HEK293 (cell line): ENCODE results near the gene SCGB3A1.

Experiments used
- CTCF ChIA-PET: fragments of 350-600 bp; formaldehyde crosslinking; extraction: SDS; loops from one replicate; lab custom pipeline; 2021; ENCODE audit warnings: antibody characterized with exemption; lab: Yijun Ruan, JAX
- POLR2A ChIA-PET: fragments of 300-600 bp; formaldehyde crosslinking; extraction: SDS; loops from one replicate; lab custom pipeline; 2020; ENCODE audit warnings: antibody characterized with exemption, inconsistent platforms; lab: Yijun Ruan, JAX
- H3K27ac ChIP-seq: fragments of 200-500 bp; sonication (Bioruptor generic); 2 replicates; pipeline ENCODE4 v1.5.1; 2014; ENCODE audit warnings: low read depth, low read length, control low read depth, inconsistent platforms; ENCODE audit errors: extremely low read depth
- H3K36me3 ChIP-seq, 2 experiments: fragments of 200-500 bp in 1 of 2; sonication (Bioruptor generic) in 1 of 2; 1 replicate in 1 of 2; 2 replicates in 1 of 2; pipeline ENCODE4 v1.5.1; 2014 to 2017; ENCODE audit warnings: inconsistent platforms in 2 of 2, low read length in 2 of 2; ENCODE audit not compliant: control insufficient read depth in 2 of 2, insufficient read depth in 1 of 2
- H3K4me1 ChIP-seq: fragments of 200-500 bp; sonication (Bioruptor generic); 2 replicates; pipeline ENCODE4 v1.5.1; 2014; ENCODE audit warnings: mild to moderate bottlenecking, low read length, inconsistent platforms; ENCODE audit not compliant: control insufficient read depth, insufficient read depth
- H3K4me3 ChIP-seq: 2 replicates; pipeline ENCODE4 v1.5.1; 2011; ENCODE audit warnings: low read depth, mild to moderate bottlenecking, control low read depth, low read length, moderate library complexity
- H3K9me3 ChIP-seq: fragments of 200-500 bp; sonication (Bioruptor generic); 2 replicates; pipeline ENCODE4 v1.5.1; 2014; ENCODE audit warnings: low read depth, low read length, inconsistent platforms; ENCODE audit not compliant: control insufficient read depth, insufficient read depth
- EGR2 ChIP-seq: fragments of 450-650 bp; formaldehyde crosslinking; IDR thresholded peaks from 2 replicates; pipeline ENCODE4 v1.5.1; 2016; ENCODE audit warnings: low read depth, missing biosample characterization, missing genetic modification characterization
- KLF9 ChIP-seq: fragments of 450-650 bp; formaldehyde crosslinking; IDR thresholded peaks from 2 replicates; pipeline ENCODE4 v1.5.1; 2016; ENCODE audit warnings: missing biosample characterization, missing genetic modification characterization, low read depth
- MEIS1 ChIP-seq: sonication (generic); formaldehyde crosslinking; IDR thresholded peaks from 2 replicates; pipeline ENCODE4 v1.8.1; 2022; ENCODE audit warnings: missing genetic modification reagents, mild to moderate bottlenecking, borderline replicate concordance
- PBX3 ChIP-seq: sonication (generic); formaldehyde crosslinking; IDR thresholded peaks from 2 replicates; pipeline ENCODE4 v1.8.1; 2022; ENCODE audit warnings: mild to moderate bottlenecking, moderate library complexity, missing genetic modification reagents
- SP7 ChIP-seq: fragments of 450-650 bp; formaldehyde crosslinking; IDR thresholded peaks from 2 replicates; pipeline ENCODE4 v1.5.1; 2016; ENCODE audit warnings: missing biosample characterization, missing genetic modification characterization
- ZBTB11 ChIP-seq: fragments of 450-650 bp; formaldehyde crosslinking; conservative IDR thresholded peaks from 2 replicates; pipeline ENCODE4 v1.5.1; 2016; ENCODE audit warnings: low read depth, missing biosample characterization, missing genetic modification characterization
- ZBTB44 ChIP-seq: fragments of 450-650 bp; IDR thresholded peaks from 2 replicates; pipeline ENCODE4 v1.5.1; 2018; ENCODE audit warnings: missing biosample characterization, mild to moderate bottlenecking, missing genetic modification characterization
- ZNF10 ChIP-seq: fragments of 450-650 bp; formaldehyde crosslinking; IDR thresholded peaks from 2 replicates; pipeline ENCODE4 v1.5.1; 2017; ENCODE audit warnings: missing biosample characterization, missing genetic modification characterization
- ZNF184 ChIP-seq: fragments of 450-650 bp; IDR thresholded peaks from 2 replicates; pipeline ENCODE4 v1.5.1; 2018; ENCODE audit warnings: missing biosample characterization, mild to moderate bottlenecking, missing genetic modification characterization
- ZNF2 ChIP-seq: fragments of 450-650 bp; formaldehyde crosslinking; IDR thresholded peaks from 2 replicates; pipeline ENCODE4 v1.5.1; 2016; ENCODE audit warnings: missing biosample characterization, missing genetic modification characterization
- ZNF26 ChIP-seq: fragments of 450-650 bp; formaldehyde crosslinking; IDR thresholded peaks from 2 replicates; pipeline ENCODE4 v1.5.1; 2016; ENCODE audit warnings: missing biosample characterization, missing genetic modification characterization
- ZNF311 ChIP-seq: fragments of 450-650 bp; formaldehyde crosslinking; IDR thresholded peaks from 2 replicates; pipeline ENCODE4 v1.5.1; 2017; ENCODE audit warnings: missing biosample characterization, missing genetic modification characterization, borderline replicate concordance
- ZNF335 ChIP-seq: fragments of 450-650 bp; formaldehyde crosslinking; conservative IDR thresholded peaks from 2 replicates; pipeline ENCODE4 v1.5.1; 2016; ENCODE audit warnings: missing biosample characterization, missing genetic modification characterization
- ZNF350 ChIP-seq: fragments of 450-650 bp; formaldehyde crosslinking; IDR thresholded peaks from 2 replicates; pipeline ENCODE4 v1.5.0; 2017; ENCODE audit warnings: missing biosample characterization, mild to moderate bottlenecking, missing genetic modification characterization
- ZNF354C ChIP-seq: fragments of 450-650 bp; formaldehyde crosslinking; IDR thresholded peaks from 2 replicates; pipeline ENCODE4 v1.5.1; 2016; ENCODE audit warnings: missing biosample characterization, missing genetic modification characterization, low read depth, borderline replicate concordance
- ZNF37A ChIP-seq: fragments of 450-650 bp; IDR thresholded peaks from 2 replicates; pipeline ENCODE4 v1.5.1; 2018; ENCODE audit warnings: missing biosample characterization, missing genetic modification characterization
- ZNF391 ChIP-seq: fragments of 450-650 bp; formaldehyde crosslinking; IDR thresholded peaks from 2 replicates; pipeline ENCODE4 v1.5.1; 2016; ENCODE audit warnings: low read depth, missing biosample characterization, missing genetic modification characterization, borderline replicate concordance
- ZNF600 ChIP-seq: fragments of 450-650 bp; formaldehyde crosslinking; IDR thresholded peaks from 2 replicates; pipeline ENCODE4 v1.5.1; 2016; ENCODE audit warnings: missing biosample characterization, missing genetic modification characterization
- ZNF768 ChIP-seq: fragments of 450-650 bp; formaldehyde crosslinking; IDR thresholded peaks from 2 replicates; pipeline ENCODE4 v1.5.1; 2018; ENCODE audit warnings: missing biosample characterization, mild to moderate bottlenecking, missing genetic modification characterization

SCGB3A1 gene

GRCh38 chr5:180612683-180613082 lies 21.4 kb upstream of the SCGB3A1 start (continued):
- TF ChIP-seq KLF9 (tag by site-specific recombination), result no peak
- no peak for TF ChIP-seq PBX3 (CRISPR knock-in tag)
- TF ChIP-seq ZNF37A (tag by site-specific recombination), result no peak
- no peak for TF ChIP-seq ZNF354C (tag by site-specific recombination)

- no peak for TF ChIP-seq ZNF350
- no peak for TF ChIP-seq SP7
- TF ChIP-seq EGR2 (tag by site-specific recombination), result no peak
- TF ChIP-seq, all 188 proteins: peak for 0
- ChIA-PET POLR2A (interaction anchor here (0.7 kb wide), 1 partner anchor 879 kb away, joined by 6 read pairs; the partner anchor contains the start of gene MAML1), CTCF (no interaction called here)
These were observed 20.0 kb upstream of the SCGB3A1 start for GRCh38 chr5:180611140-180611850.

GRCh38 chr5:180609817-180610550 lies 18.7 kb upstream of the SCGB3A1 start:
- H3K36me3 ChIP-seq, result peaks cover 0 to 25% of the 10 kb centered on the region in 2 experiments; a peak in 2 of 3 replicates
- H3K4me3 ChIP-seq, result no peak overlapping the region
- ChIA-PET CTCF (interaction anchor here (0.6 to 1.5 kb wide), 2 partner anchors 9 to 109 kb away, joined by 3 to 4 read pairs; no protein-coding TSS in a partner anchor), POLR2A (no interaction called here)
- H3K27ac ChIP-seq, result no peak overlapping the region
- no peak for TF ChIP-seq ZBTB11
- TF ChIP-seq ZNF2 (tag by site-specific recombination), result no peak
- peak; percentile 31; the same call in 1 of the 2 replicates for TF ChIP-seq ZNF600 (tag by site-specific recombination)
- no peaks in the 10 kb centered on the region for H3K9me3 ChIP-seq
- H3K4me1 ChIP-seq, result no peaks in the 10 kb centered on the region

More at GRCh38 chr5:180611140-180611850, 20.0 kb upstream of the SCGB3A1 start:
- Histone ChIP-seq H3K4me1 (no peaks in the 10 kb centered on the region), H3K9me3 (no peaks in the 10 kb centered on the region), H3K36me3 (peaks cover 0 to 29% of the 10 kb centered on the region in 2 experiments; a peak in 2 of 3 replicates), H3K27ac (no peak overlapping the region), H3K4me3 (no peak overlapping the region)

- Histone ChIP-seq H3K4me1 (no peaks in the 10 kb centered on the region), H3K4me3 (no peak overlapping the region), H3K9me3 (no peaks in the 10 kb centered on the region), H3K36me3 (peaks cover 0 to 22% of the 10 kb centered on the region in 2 experiments; a peak in 2 of 3 replicates), H3K27ac (no peak overlapping the region)
- TF ChIP-seq ZNF391 (tag by site-specific recombination) (no peak), ZNF768 (tag by site-specific recombination) (no peak), MEIS1 (CRISPR knock-in tag) (no peak), ZBTB44 (tag by site-specific recombination) (no peak), ZNF184 (tag by site-specific recombination) (no peak), ZNF311 (tag by site-specific recombination) (no peak), ZNF10 (no peak), ZNF26 (tag by site-specific recombination) (no peak), ZNF335 (tag by site-specific recombination) (no peak)
- CTCF ChIA-PET, result interaction anchor here (0.6 to 1.5 kb wide), 2 partner anchors 9 to 109 kb away, joined by 3 to 4 read pairs; no protein-coding TSS in a partner anchor
- POLR2A ChIA-PET, result no interaction called here
These were observed 18.1 kb upstream of the SCGB3A1 start for GRCh38 chr5:180609386-180609785.
